WTC11 (cell line): ENCODE measurements around the gene SLC37A1.

Experiments used
- TF ChIP-seq, protein P1 (sequence below): sonication (generic); formaldehyde crosslinking; IDR thresholded peaks from 2 replicates; pipeline ENCODE4 v1.8.0; 2022; ENCODE audit warnings: mild to moderate bottlenecking, missing genetic modification reagents
- TF ChIP-seq, protein P2 (sequence below): sonication (generic); formaldehyde crosslinking; IDR thresholded peaks from 2 replicates; pipeline ENCODE4 v1.8.0; 2023; ENCODE audit warnings: missing genetic modification reagents, mild to moderate bottlenecking, borderline replicate concordance

DNA sequence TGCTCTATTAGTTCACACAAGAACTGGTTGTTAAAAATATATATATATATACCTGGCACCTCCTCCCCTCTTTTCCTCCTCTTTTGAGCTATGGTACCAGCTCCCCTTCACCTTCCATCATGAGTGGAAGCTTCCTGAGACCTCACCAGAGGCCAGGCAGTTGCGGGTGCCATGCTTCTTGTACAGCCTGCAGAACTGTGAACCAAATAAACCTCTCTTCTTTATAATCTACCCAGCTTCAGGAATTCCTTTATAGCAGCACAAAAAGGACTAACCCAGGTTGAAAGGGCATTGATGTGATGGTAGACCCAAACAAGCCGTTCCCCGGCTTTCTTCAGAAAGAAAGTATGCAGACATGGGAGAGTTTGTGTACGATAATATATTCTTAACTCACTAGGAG, 32.5 kb upstream of the SLC37A1 start:
- TF ChIP-seq, protein P1, sequence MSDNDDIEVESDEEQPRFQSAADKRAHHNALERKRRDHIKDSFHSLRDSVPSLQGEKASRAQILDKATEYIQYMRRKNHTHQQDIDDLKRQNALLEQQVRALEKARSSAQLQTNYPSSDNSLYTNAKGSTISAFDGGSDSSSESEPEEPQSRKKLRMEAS (CRISPR knock-in tag), result no peak
- TF ChIP-seq, protein P2, sequence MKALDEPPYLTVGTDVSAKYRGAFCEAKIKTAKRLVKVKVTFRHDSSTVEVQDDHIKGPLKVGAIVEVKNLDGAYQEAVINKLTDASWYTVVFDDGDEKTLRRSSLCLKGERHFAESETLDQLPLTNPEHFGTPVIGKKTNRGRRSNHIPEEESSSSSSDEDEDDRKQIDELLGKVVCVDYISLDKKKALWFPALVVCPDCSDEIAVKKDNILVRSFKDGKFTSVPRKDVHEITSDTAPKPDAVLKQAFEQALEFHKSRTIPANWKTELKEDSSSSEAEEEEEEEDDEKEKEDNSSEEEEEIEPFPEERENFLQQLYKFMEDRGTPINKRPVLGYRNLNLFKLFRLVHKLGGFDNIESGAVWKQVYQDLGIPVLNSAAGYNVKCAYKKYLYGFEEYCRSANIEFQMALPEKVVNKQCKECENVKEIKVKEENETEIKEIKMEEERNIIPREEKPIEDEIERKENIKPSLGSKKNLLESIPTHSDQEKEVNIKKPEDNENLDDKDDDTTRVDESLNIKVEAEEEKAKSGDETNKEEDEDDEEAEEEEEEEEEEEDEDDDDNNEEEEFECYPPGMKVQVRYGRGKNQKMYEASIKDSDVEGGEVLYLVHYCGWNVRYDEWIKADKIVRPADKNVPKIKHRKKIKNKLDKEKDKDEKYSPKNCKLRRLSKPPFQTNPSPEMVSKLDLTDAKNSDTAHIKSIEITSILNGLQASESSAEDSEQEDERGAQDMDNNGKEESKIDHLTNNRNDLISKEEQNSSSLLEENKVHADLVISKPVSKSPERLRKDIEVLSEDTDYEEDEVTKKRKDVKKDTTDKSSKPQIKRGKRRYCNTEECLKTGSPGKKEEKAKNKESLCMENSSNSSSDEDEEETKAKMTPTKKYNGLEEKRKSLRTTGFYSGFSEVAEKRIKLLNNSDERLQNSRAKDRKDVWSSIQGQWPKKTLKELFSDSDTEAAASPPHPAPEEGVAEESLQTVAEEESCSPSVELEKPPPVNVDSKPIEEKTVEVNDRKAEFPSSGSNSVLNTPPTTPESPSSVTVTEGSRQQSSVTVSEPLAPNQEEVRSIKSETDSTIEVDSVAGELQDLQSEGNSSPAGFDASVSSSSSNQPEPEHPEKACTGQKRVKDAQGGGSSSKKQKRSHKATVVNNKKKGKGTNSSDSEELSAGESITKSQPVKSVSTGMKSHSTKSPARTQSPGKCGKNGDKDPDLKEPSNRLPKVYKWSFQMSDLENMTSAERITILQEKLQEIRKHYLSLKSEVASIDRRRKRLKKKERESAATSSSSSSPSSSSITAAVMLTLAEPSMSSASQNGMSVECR, result no peak
